ENCODE results near the gene IFT80.

Gene IFT80

GRCh38 chr3:160399125-160400029, at the start of gene IFT80, which contains the start of gene SMC4:
Gene IFT80 (minus strand): TSS chr3:160399225. CDS start chr3:160384600, 14,625 bp downstream.
Gene SMC4 (plus strand): TSS chr3:160399650. CDS start chr3:160400827, 1,177 bp downstream.
- DNase-seq = peak; percentile 97

GRCh38 chr3:160447544-160447943, 48.5 kb upstream of the IFT80 start:
- no peak for DNase-seq

GRCh38 chr3:160446522-160447056, 47.6 kb upstream of the IFT80 start:
- DNase-seq = no peak

- no peak for DNase-seq
Measured at GRCh38 chr3:160445854-160446253, 46.8 kb upstream of the IFT80 start.

GRCh38 chr3:160444411-160444810, 45.4 kb upstream of the IFT80 start:
- DNase-seq = no peak

GRCh38 chr3:160440687-160441086, 41.7 kb upstream of the IFT80 start:
- DNase-seq = no peak

- DNase-seq = no peak
Measured at GRCh38 chr3:160437083-160437455, 38.0 kb upstream of the IFT80 start.

- DNase-seq = no peak
Measured at GRCh38 chr3:160435747-160436146, 36.7 kb upstream of the IFT80 start.

- DNase-seq = no peak
Measured at GRCh38 chr3:160435095-160435494, 36.1 kb upstream of the IFT80 start.

- DNase-seq = no peak
Measured at GRCh38 chr3:160434071-160434470, 35.0 kb upstream of the IFT80 start.

GRCh38 chr3:160427832-160428424, 28.9 kb upstream of the IFT80 start:
- DNase-seq = no peak

- no peak for DNase-seq
Measured at GRCh38 chr3:160417311-160417710, 18.3 kb upstream of the IFT80 start.

- peak; percentile 68 for DNase-seq
Measured at GRCh38 chr3:160413613-160414248, 14.7 kb upstream of the IFT80 start.

GRCh38 chr3:160412477-160412876, 13.5 kb upstream of the IFT80 start:
- DNase-seq = no peak

GRCh38 chr3:160409812-160410610, 11.0 kb upstream of the IFT80 start:
- no peak for DNase-seq

- DNase-seq = no peak
Measured at GRCh38 chr3:160403796-160404470, 4.9 kb upstream of the IFT80 start.

- DNase-seq = no peak
Measured at GRCh38 chr3:160403028-160403545, 4.1 kb upstream of the IFT80 start.

- DNase-seq = no peak
Measured at GRCh38 chr3:160402221-160403027, 3.4 kb upstream of the IFT80 start.

GRCh38 chr3:160401291-160402095, 2.5 kb upstream of the IFT80 start:
- peak; percentile 31 for DNase-seq

GRCh38 chr3:160400702-160401150, 1.7 kb upstream of the IFT80 start:
- DNase-seq = peak; percentile 27

Measured in activated CD4-positive, alpha-beta T cell treated with anti-CD3 and anti-CD28 coated beads, Interleukin-2, Interleukin-6, amounts not matched to agents 100 ng/mL and 50 ng/mL, durations not matched to agents 16 hours and 8 hours (primary cell).